ENCODE measurements around the gene ST7. TPM values are rescaled to one million over a fixed set of nuclear protein-coding genes. Genes with fewer than 3 reads are reported as not detected.

The ST7 gene
- total RNA-seq, 1 donor = 31.5 TPM

- H3K4me3 ChIP-seq (ENCODE audit: low read depth, low read length) = no peak overlapping the region
- no peak for TF ChIP-seq CTCF (IDR thresholded peaks at IDR 0.05; ENCODE audit: insufficient read depth, low read depth, low read length)
- DNase-seq (ENCODE audit: low read depth) = no peak
Observed at GRCh38 chr7:117068511-117069145, 115.3 kb downstream of the ST7 start.

GRCh38 chr7:117069379-117069778 lies 116.1 kb downstream of the ST7 start:
- no peak for TF ChIP-seq CTCF (IDR thresholded peaks at IDR 0.05; ENCODE audit: insufficient read depth, low read depth, low read length)
- no peak overlapping the region for H3K4me3 ChIP-seq (ENCODE audit: low read depth, low read length)
- DNase-seq (ENCODE audit: low read depth) = no peak

- TF ChIP-seq CTCF (IDR thresholded peaks at IDR 0.05; ENCODE audit: insufficient read depth, low read depth, low read length) = no peak
- DNase-seq (ENCODE audit: low read depth) = no peak
- no peak overlapping the region for H3K4me3 ChIP-seq (ENCODE audit: low read depth, low read length)
Observed at GRCh38 chr7:117071551-117071950, 118.2 kb downstream of the ST7 start.

- DNase-seq (ENCODE audit: low read depth) = peak; percentile 47
- TF ChIP-seq CTCF (IDR thresholded peaks at IDR 0.05; ENCODE audit: insufficient read depth, low read depth, low read length) = no peak
- H3K4me3 ChIP-seq (ENCODE audit: low read depth, low read length) = no peak overlapping the region
Observed at GRCh38 chr7:117072620-117073118, 119.4 kb downstream of the ST7 start.

GRCh38 chr7:117074378-117074777 lies 121.1 kb downstream of the ST7 start:
- no peak overlapping the region for H3K4me3 ChIP-seq (ENCODE audit: low read depth, low read length)
- DNase-seq (ENCODE audit: low read depth) = no peak
- no peak for TF ChIP-seq CTCF (IDR thresholded peaks at IDR 0.05; ENCODE audit: insufficient read depth, low read depth, low read length)

GRCh38 chr7:117075934-117076333 lies 122.6 kb downstream of the ST7 start:
- no peak for DNase-seq (ENCODE audit: low read depth)
- H3K4me3 ChIP-seq (ENCODE audit: low read depth, low read length) = no peak overlapping the region
- no peak for TF ChIP-seq CTCF (IDR thresholded peaks at IDR 0.05; ENCODE audit: insufficient read depth, low read depth, low read length)
